Medulla oblongata (tissue), 1 donor: ENCODE results near the gene IER2.

Source experiments
- DNase-seq: peaks from one replicate; pipeline ENCODE4 v3.0.0-alpha.2; 2015; ENCODE audit errors: extremely low spot score

Gene IER2

GRCh38 chr19:13150187-13150930 is at the start of gene IER2, which contains the start of gene STX10:
Gene IER2, plus strand, starts transcription at chr19:13150411. Its CDS starts 2,776 bp downstream, at chr19:13153187.
Gene STX10, minus strand, starts transcription at chr19:13150375. Its CDS starts 202 bp downstream, at chr19:13150173.
- peak; percentile 97 for DNase-seq

GRCh38 chr19:13100841-13101589 is 49.2 kb upstream of the IER2 start:
- DNase-seq = no peak

- no peak for DNase-seq
Observed at GRCh38 chr19:13101590-13102415, 48.4 kb upstream of the IER2 start.

- no peak for DNase-seq
Observed at GRCh38 chr19:13102416-13102665, 47.9 kb upstream of the IER2 start.

- peak; percentile 84 for DNase-seq
Observed at GRCh38 chr19:13102666-13103580, 47.3 kb upstream of the IER2 start, which contains the start of gene LYL1. Gene LYL1, minus strand, starts transcription at chr19:13102858. Its CDS starts 1,687 bp downstream, at chr19:13101171.

- DNase-seq = no peak
Observed at GRCh38 chr19:13103581-13104359, 46.4 kb upstream of the IER2 start.

GRCh38 chr19:13104360-13104847 is 45.8 kb upstream of the IER2 start:
- DNase-seq = peak; percentile 70

GRCh38 chr19:13104848-13105711 is 45.1 kb upstream of the IER2 start:
- no peak for DNase-seq

GRCh38 chr19:13109361-13110098 is 40.7 kb upstream of the IER2 start:
- no peak for DNase-seq

GRCh38 chr19:13110099-13110610 is 40.1 kb upstream of the IER2 start:
- DNase-seq = no peak

GRCh38 chr19:13112555-13112954 is 37.7 kb upstream of the IER2 start:
- no peak for DNase-seq

- DNase-seq = no peak
Observed at GRCh38 chr19:13115936-13116281, 34.3 kb upstream of the IER2 start.

GRCh38 chr19:13116282-13117175 is 33.7 kb upstream of the IER2 start, which contains the start of gene TRMT1:
Gene TRMT1, minus strand, starts transcription at chr19:13116740. Its CDS starts 341 bp downstream, at chr19:13116399.
- DNase-seq = peak; percentile 90

GRCh38 chr19:13117176-13117771 is 32.9 kb upstream of the IER2 start:
- no peak for DNase-seq

- peak; percentile 91 for DNase-seq
Observed at GRCh38 chr19:13117772-13118423, 32.3 kb upstream of the IER2 start, which contains the start of gene NACC1. Gene NACC1, plus strand, starts transcription at chr19:13118264. Its CDS starts 16,944 bp downstream, at chr19:13135208.
